ENCODE measurements around the gene COL25A1.
"Not testable (repeated sequence)": the region's sequence is repeated elsewhere in the genome, so short reads cannot be mapped to it uniquely, and the experiment has no call there.

Gene COL25A1

DNA sequence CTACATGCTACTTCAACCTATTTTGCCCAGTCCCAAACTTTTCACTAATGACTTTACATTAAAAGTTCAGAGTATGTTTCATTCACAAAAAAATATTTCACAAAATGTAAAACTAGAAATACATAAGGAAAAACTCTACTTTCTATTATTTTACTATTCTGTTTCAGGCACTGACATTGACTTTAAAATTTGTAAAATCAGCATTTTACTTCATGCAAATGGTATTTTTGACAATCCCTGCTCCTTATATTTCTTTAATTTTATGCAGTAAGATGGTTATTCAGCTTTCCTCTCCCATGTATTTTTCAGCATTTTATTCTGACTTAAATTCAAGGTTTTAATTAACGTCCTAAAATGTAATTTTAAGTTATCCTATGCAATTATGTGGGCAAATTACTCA, 178.5 kb downstream of the COL25A1 start:
- no peak for DNase-seq (ENCODE audit: low read depth in 2 of 2)

DNA sequence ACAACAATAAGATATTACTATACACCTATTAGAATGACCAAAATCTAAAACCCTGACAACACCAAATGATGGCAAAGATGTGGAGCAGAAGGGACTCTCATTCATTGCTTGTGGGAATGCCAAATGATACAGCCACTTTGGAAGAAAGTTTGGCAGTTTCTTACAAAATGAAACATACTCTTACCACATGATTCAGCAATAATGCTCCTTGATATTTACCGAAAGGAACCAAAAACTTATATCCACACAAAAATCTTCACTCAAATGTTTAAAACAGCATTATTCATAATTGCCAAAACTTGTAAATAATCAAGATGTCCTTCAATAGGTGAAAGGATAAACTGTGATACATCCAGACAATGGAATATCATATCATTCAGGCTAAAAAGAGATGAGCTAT, 180.9 kb downstream of the COL25A1 start:
- no peak for DNase-seq (ENCODE audit: low read depth in 2 of 2)

DNA sequence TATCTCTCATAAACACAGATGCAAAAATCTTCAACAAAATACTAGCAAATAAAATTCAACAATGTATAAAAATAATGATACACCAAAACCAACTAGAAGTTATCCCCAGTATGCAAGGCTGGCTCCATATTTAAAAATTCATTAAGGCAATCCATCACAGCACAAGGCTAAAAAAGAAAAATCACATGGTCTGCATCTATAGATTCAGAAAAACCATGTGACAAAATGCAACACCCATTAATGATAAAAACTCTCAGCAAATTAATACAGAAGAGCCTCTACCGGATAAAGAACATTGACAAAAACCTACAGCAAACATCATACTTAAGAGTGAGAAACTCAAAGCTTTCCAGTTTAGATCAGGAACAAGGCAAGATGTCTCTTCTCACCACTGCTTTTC, 182.6 kb downstream of the COL25A1 start:
- no peak for DNase-seq (ENCODE audit: low read depth in 2 of 2)

DNA sequence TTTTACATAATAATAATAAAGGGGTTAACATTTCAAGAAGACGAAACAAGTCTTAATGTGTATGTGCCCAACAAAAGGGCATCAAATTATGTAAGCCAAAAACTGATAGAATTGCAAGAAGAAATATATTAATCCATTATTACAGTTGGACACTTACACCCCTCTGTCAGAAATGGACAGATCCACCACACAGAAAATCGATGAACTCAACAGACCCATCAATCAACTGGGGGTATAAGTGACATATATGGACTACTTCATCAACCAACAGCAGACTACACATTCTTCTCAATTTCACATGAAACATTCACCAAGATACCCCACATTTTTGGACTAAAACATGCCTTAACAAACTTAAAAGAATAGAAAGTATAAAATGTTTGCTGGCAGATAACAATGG, 183.8 kb downstream of the COL25A1 start:
- no peak for DNase-seq (ENCODE audit: low read depth in 2 of 2)

DNA sequence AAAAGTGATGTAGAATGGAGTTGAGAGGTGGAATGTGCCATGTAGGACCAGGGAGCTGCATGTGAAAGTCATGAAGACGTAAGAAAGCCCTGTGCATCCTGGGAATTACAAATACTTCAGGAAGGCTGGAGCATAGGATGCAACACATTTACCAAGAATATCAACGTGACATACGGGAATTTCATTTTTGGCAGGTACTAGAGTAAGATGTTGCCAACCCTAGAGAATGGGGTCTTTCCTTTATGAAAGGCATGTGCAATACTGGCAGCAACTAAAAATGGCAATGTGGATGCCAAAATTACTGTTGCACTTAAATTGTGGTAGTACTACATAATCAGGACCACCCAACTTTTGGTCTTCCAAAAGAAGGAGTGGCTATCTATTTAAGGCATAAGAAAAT, 188.0 kb downstream of the COL25A1 start:
- DNase-seq (ENCODE audit: low read depth in 2 of 2) = no peak

DNA sequence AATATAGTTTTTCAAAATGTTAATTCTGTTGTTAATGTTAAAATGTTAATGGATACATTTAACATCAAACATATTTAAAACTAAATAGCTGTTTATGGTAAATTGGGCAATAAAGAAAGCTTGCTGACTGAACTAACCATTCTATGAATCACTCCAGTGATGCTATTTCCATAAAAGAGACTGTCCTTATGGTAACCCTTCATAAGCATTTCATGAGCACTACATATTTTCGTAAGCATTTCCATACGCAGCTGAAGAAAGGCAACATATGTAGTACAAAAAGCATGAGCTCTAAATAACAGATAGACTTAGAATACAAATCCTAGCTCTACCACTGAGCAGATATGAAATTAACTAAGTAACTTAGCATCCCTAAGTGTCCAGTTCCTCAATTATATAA, 188.9 kb downstream of the COL25A1 start:
- DNase-seq (ENCODE audit: low read depth in 2 of 2) = no peak

DNA sequence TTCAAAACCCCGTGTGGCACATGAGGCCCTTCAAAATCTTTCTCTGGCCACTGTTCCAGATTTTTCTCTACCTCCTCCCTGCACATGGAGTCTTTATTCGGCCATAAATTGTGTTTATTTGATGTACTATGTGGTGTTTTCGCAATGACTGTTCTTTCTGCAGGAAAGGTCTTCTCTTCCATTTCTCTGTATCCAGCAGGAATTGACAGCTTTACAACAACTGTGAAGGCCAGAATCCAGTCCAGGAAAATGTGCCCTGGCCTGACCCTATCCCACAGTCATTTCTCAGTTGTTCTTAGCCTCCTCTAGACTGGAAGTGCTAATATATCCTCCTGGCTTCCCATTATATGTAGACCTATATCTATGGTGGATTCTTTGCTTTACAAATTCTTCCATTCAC, 191.4 kb downstream of the COL25A1 start:
- DNase-seq (ENCODE audit: low read depth in 2 of 2) = no peak

DNA sequence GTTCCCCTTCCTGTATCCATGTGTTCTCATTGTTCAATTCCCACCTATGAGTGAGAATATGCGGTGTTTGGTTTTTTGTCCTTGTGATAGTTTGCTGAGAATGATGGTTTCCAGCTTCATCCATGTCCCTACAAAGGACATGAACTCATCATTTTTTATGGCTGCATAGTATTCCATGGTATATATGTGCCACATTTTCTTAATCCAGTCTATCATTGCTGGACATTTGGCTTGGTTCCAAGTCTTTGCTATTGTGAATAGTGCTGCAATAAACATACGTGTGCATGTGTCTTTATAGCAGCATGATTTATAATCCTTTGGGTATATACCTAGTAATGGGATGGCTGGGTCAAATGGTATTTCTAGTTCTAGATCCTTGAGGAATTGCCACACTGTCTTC, 194.2 kb downstream of the COL25A1 start:
- not testable (repeated sequence) for DNase-seq (ENCODE audit: low read depth in 2 of 2)

DNA sequence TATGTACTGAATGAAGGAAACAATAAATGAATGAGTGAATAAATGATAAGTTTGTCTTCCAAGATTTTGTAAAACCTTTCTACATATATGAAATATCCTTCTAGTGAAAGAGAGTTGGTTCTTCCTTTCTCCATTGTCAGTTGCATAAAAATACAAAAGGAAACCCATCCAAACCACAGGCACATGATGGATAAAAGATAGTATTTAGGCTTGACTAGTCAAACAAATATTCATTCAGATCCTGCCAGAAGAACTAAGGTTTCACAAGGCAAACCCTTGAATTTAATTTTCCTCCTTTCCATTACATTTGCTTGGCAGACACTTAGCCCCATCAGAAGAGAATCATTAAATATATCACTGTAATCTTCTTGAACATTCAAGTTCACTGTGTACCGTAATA, 208.4 kb downstream of the COL25A1 start:
- DNase-seq (ENCODE audit: low read depth in 2 of 2) = no peak

DNA sequence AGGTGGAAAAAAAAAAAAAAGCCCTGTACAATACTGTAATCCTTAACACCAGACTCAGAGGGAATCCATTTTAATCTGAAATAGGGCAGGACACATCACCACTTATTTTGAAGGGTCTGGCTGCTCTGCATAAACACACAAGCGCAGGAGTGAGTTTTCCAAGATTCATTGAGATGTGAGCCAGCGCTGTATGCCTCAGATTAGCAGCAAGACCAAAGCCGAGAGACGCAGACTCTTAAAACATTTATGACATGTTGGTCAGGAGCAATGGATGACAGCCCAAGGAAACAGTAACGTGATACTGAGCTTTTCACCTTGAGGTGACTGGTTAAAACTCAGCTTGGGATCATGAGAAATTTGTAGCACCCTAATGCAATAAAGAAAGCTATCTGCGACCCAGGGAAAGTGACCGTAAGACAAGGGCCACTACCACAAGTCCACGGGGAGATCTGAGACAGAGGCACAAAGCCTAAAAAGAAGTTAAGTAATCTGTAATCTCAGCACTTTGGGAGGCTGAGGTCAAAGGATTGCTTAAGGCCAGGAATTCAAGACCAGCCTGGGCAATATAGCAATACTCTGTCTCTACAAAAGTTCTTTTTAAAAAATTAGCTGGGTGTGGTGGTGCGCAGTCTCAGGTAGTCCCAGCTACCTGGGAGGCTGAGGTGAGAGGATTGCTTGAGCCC, 210.6 kb downstream of the COL25A1 start:
- DNase-seq (ENCODE audit: low read depth in 2 of 2) = no peak

DNA sequence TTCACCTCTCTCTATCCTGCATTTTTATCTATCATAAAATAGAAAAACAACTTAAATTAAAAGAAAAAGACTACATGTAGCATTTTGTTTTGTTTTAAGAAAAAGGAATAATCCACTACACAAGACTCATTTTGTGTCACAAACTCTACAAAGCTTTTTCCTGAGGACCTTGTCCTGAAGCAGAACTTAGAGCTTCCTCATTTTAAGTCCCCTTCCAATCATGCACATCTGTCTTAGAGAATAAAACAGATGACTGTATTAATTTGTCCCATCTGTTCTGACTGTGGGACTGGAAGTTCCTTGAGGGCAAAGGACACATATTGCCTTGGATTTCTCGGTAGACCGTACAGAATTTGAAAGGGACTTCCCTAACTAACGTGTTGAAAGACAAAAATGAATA, 218.5 kb downstream of the COL25A1 start:
- DNase-seq (ENCODE audit: low read depth in 2 of 2) = no peak

DNA sequence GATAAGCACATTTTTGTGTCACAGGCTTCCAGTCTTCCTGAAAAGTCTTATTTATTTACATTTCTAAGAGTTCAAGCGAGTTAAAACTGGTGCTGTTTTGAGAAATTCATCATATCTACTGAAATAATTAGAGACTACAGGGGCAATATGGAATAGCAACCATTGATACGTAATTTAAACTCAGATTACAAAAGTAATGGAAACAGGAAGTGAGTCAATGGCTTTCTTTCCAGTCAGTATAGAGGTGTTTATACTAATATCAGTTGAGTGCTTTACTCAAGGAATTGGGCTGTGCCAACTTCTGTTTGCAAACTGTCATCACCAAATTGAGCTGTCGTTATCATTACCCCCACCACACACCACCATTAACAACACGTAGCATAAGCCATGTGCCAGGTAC, 222.7 kb downstream of the COL25A1 start:
- no peak for DNase-seq (ENCODE audit: low read depth in 2 of 2)

DNA sequence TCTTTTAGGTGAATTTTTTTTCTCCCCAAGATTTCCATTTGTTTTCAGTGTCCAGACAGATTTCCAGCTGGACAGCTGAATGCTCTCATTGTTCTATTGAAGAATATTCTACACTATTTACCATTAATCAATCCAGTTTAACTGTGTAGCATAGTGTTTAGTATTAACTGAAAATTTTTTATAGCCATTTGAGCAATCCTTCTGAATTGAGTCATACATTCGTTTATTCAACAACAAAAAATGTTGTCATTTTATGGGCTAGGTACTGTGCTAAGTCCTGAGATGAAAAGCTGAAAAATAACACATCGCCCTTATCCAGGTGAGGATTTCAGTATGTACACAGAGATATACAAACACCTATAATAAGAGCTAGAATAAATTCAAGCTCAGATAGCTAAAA, 223.3 kb downstream of the COL25A1 start:
- no peak for DNase-seq (ENCODE audit: low read depth in 2 of 2)

DNA sequence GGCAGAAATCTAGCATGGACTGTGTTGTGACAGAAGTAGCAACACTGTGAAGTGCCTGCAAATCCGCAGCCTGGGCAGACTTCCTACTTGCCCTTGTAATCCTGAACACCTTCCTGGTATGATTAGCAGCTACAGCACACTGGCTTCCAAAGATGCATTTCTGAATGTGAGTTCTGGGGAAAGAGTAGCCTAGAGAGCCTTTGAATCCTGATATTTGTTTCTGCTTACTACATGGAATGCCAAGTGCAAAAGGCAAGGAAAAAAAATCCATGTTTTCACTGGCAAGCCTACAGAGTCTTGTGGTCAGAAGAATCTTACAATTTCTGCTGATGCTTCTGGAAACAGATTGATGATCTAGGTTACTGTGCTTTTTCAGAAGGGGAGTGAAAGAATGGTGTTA, 223.7 kb downstream of the COL25A1 start:
- DNase-seq (ENCODE audit: low read depth in 2 of 2) = no peak

DNA sequence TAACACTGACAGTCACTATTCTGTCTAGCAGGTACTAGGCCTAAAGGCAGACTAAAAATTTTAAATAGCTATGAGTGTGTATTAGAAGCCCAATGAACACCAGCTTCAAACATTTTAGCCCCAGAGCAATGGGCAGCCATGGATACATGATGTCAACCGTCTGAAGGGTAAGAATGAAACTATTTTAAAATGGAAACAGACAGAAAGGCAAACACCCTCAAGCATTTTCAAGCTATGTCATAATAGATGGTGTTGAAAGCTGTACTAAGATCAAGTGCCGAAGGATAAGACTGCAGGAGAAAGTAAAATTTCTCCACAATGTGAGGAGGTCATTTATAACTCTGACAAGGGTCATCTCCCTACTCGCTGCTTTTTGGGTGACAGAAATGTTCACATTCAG, 225.0 kb downstream of the COL25A1 start:
- no peak for DNase-seq (ENCODE audit: low read depth in 2 of 2)

DNA sequence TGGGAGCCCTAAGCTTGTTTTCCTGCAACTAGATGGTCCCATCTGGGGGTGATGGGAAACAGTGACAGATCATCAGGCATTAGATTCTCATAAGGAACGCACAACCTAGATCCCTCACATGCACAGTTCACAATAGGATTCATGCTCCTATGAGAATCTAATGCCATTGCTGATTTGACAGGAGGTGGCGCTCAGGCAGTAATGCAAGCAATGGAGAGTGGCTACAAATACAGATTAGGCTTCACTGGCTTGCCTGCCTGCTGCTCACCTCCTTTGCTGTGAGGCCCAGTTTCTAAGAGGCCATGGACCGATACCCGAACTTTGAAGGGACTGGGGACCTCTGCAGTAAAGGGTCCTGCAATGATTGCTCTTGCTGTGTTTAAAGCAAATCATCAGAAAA, 225.7 kb downstream of the COL25A1 start:
- DNase-seq (ENCODE audit: low read depth in 2 of 2) = not testable (repeated sequence)

DNA sequence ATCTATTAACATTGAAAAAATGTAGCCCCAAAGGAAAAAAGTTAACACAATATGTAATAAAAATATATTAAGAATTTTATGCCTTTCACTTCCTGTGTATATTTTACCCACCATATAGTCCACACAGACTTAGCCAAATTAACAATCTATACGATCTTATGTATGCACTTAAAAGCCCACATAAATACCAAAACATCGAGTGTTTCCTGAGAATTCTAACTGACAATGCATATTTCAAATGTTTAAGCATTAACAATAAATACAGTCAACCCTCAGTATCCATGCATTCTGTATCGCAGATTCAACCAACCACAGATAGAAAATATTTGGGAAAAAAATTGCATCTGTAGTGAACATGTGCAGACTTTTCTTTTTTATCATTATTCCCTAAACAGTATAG, 226.8 kb downstream of the COL25A1 start:
- no peak for DNase-seq (ENCODE audit: low read depth in 2 of 2)

DNA sequence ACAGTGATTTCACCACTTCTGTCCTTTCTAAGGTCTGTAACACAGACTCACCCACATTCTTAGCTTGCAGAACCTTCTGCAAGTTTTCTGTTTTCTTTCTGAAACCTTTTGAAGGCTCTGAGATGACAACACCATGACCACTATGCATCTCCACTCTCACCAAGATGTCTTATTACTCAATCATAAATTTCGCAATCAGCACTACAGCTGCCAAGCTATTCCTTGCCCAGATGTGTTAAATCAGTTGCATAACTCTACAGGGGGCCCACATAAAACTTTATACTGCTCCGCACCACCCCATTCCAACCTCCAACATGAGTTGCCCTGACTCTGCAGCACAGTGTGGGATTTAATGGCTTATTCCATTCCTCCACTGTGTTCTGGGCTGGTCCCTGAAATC, 229.9 kb downstream of the COL25A1 start:
- DNase-seq (ENCODE audit: low read depth in 2 of 2) = no peak

DNA sequence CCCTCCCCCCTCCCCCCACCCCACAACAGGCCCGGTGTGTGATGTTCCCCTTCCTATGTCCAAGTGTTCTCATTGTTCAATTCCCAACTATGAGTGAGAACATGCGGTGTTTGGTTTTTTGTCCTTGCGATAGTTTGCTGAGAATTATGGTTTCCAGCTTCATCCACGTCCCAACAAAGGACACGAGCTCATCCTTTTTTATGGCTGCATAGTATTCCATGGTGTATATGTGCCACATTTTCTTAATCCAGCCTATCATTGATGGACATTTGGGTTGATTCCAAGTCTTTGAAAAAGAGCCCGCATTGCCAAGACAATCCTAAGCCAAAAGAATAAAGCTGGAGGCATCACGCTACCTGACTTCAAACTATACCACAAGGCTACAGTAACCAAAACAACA, 231.8 kb downstream of the COL25A1 start:
- DNase-seq (ENCODE audit: low read depth in 2 of 2) = not testable (repeated sequence)

DNA sequence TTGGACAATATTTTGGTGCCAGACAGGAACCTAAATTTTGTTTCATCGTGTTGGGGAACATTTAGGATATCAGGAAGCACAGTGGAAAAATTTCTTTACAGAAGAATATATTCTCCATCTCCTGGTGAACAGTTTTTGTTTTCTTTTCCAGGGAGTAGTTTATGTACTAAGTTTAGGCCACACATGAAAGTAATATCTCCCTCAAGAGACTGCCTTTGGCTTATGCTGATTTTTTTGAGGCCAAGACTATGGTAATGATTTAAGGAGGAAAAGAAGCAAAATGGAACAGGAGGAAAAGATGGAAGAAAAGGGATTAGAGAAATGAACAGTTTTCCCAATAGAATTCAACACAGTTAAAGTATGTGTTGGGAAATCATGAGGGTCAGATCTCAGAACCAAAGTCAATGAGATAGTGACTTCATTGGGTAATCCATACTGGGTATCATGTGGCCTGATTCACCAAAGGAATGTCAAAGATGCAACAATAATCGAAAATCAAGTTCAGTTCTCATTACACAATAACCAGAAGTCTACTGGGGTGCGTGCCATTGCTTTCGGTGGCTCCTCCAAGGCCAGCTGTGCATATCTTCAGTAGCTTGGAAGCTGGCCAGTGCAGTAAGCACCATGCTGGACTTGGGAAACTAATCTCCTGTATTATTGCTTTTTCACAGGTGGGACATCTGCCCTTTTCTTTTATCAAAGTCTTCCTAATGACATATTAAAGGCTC, 234.8 kb downstream of the COL25A1 start:
- no peak for DNase-seq (ENCODE audit: low read depth in 2 of 2)

DNA sequence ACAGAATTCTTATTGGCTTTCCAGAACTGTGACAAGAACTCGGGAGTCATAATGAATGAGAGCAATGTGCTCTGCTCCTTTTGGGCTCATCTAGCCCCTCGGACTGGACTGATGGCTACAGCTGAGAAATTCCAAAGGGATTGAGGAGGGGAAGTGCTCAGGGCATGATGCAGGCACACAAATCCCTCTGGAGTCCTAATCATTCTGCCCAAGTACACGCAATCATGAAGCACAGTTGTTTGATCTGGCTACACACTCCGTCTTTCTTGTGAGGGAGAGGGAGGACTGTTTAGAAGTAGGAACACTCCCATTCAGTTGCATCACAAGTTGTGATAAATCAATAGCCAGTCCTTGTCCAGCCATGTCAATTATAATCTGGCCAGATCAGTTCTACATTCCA, 237.5 kb downstream of the COL25A1 start:
- no peak for DNase-seq (ENCODE audit: low read depth in 2 of 2)

DNA sequence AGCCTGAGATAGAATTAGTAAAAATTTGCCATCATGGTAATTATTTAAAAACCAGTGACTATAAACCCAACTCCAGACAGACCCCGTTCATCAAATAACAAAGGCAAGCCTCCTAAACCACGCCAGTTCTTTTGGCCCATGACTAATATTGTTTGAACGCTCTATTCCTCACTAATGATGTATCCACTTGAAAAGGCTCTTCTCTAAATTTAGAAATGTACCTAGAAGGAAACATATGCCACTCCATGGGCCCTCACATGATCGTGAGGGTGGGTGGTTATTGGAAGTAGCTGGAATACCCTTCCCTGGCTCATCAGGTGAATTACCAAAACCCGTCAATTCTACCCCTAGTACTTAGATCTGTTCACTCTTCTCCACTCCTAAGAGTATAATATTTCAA, 249.2 kb downstream of the COL25A1 start:
- no peak for DNase-seq (ENCODE audit: low read depth in 2 of 2)

DNA sequence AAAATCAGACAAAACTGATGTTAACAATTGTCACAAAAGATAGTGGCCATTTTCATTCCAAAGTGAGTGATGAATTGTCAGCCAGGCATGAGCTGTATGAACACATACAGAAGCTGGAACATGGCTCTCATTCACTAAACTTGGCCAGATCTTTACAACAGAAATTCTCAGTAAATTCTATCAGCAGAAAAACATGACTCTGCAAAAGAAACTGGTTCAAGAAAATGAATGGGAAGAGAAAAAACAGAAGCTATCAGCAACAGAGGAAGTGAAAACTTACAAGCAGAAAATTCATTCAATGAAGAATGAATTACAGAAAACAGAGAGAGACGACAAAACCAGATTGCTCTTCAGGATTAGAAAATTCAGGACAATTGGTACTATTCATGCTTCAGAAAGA, 249.6 kb downstream of the COL25A1 start:
- no peak for DNase-seq (ENCODE audit: low read depth in 2 of 2)

DNA sequence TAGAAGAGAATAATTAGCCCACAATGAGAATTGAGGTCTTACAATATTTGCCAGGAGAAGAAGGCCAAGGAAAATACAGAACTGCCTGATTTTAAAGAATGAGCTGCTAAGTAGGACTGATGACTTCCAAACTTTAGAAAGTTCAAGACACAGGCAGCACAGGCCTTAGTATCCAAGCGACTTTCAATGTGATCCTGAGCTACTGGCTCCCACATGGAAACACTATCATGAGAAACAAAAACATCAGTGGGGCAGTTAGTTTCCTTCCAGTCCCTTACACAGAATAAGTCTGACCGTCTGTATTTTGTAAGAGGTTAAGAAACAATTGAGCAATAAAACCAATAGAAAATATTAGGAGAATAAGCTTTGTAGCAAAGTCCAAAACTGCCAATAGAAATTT, 251.4 kb downstream of the COL25A1 start:
- DNase-seq (ENCODE audit: low read depth in 2 of 2) = no peak
